Left renal cortex interstitium (tissue), 4 donors: ENCODE data around the gene PBX3. TPM values are rescaled to one million over a fixed set of nuclear protein-coding genes. Genes with fewer than 3 reads are reported as not detected.

Experiments used
- DNase-seq, 4 donors: peaks; one replicate each; pipeline ENCODE4 v3.0.0-alpha.2; 2013; ENCODE audit warnings: low read depth in 4 of 4, low spot score in 2 of 4, missing footprints in 1 of 4
- polyA plus RNA-seq, 4 donors: library from polyadenylated mRNA; unstranded; fragments of 120-200 nt; gene quantifications; one replicate each; pipeline ENCODE4 v1.2.1, GENCODE V29; 2013; ENCODE audit not compliant: insufficient read length in 4 of 4

Gene PBX3
- polyA plus RNA-seq, 4 donors: 27.0 to 30.7 (median 28.9) TPM

DNA sequence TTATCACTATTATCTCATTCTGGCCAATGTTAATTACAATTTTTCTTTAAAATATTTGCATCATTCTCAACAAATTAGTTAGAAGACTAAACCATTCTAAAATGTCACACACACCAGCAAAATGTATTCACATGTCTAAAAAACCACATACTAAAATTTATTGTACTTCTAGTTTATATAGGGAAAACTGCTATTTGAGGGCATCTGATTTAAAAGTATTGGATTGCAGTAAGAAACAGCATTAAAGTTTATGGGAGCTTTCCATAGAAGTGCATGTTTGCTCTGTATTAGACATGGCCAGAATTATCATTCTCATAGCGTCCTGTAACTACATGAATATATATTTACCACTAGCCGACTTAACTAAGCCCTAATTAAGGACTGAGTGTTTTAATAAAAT is 150.3 kb downstream of the PBX3 start:
- DNase-seq: no peak

DNA sequence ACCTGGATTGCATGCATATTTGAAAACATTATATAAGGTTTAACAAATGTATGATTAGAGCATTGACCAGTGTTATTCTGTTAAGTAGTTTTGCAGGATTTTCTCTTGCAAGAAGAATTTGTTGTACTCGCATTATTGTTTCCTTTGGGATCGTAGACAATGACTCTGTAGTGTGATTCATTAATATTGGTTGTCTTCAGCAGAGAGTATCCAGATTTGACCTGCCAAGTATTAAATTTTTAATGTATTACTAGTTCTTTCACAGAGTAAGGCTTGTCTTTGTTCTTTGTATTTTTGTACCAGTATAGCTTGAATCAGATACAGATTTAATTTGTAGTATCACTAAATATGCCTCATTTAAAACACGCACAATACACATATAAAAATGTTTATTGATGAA is 155.0 kb downstream of the PBX3 start:
- DNase-seq: no peak

DNA sequence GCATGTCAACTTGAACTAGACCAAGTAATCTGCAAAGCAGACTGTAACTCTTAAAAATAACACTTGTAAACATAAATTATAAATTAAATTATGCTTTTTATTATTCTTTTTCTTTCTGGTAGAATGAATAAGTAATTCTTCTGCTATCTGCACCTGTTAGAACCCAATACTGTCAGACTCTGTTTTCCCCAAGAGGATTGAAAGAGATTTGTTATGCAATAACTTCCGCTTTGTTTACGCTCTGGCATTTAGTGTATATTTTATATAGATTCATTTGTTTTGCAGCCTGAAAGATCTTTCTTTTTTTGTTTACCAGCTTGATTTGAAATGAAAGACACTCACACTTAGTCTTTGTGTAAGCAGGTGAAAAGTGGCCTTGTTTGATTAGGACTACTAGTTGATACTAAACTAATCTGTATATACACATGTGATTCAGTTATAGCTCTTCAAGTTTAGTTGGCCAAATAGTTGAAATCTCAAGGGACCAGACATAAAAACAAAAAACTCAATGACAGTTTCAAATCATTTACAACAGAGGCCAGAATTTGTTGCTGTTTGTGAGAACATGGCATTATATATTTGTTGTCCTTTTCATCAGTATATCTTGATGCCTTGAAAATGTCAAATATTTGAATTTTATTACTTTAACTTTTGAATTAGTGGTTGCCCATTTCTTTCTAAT is 155.8 kb downstream of the PBX3 start:
- DNase-seq: no peak

DNA sequence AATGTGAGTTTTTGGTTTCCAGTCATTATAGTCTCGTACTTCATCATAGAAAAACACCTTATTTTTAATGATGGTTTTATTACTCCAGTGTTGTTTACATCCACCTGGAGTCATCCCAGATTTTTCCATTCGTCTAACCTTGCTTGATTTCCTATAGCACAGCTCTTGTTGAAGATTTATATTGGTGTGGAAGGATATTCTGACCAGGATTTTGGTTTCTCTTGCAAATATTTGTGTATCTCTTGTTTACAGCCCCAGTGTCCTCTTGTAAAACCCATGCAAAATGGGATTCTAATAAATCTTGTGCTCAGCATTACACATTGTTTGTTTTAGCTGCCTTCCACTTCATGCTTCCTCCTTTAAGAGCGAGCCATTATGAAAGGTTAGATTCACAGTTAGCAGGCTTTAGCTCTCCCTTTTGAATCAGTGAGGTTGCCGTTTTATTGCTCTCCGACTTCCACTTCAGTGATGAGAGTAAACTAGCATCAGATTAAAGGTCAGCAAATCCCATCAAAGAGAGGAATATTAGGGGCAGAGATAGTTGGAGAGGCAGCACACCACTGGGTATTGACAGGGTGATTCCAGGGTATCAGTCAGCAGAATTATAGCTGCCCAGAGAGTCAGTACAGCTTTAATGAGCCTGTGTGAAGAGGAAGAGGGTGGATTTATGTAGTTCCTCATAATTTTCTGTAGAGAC is 157.1 kb downstream of the PBX3 start:
- DNase-seq: no peak

DNA sequence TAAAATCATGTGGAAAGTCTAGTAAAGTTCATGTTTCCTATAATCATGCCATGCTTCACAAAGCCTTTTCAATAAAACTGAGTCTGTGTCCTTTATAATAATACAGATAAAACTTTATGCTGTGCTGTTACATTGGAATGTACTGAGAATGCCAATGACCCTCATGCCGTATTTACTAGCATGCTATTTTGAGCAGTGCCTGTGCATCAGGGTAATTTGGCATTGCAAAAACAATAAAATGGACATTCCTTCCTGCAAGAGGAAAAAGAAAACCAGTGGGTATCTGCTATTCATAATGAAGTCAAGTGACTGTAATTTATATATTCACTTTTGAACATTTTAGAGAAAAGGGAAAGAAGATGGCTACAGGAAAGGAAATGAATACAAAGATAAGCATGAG is 159.0 kb downstream of the PBX3 start:
- DNase-seq: no peak

DNA sequence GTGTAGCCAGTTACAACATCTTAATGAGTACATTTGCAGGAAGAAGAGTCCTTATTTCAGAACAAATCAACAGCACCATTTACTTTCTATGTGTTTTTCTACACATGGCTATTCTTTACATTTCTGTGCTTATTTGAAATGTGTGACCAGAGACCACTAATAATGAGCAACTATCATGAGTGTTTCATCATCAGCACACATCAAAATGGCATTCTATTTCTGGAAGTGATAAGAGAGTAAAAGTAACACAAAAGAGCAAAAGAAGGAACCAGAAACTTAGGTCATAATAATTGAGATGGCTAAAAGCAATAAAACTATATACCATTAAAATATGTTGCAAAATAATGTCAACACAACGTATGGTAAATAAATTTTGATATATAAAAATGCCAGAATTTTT is 159.7 kb downstream of the PBX3 start:
- DNase-seq: no peak

DNA sequence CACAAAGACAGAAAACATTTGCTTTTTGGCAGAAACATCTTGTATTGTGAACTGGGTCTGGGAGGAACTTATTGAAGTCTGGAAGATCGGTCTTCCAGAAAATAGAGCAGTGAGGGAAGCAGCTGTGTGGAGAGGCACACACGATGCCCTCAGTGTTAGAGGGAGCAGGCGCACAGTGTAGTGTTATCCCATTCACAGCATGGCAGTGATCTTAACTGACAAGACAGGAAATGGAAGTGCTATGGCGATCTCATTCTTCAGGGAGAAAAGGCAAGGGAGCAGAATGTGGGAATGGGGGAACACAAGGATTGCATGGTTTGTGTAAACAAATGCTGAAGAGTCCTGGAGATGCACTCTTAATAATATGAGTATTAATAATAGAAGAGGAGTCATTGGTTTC is 161.0 kb downstream of the PBX3 start:
- DNase-seq: no peak

DNA sequence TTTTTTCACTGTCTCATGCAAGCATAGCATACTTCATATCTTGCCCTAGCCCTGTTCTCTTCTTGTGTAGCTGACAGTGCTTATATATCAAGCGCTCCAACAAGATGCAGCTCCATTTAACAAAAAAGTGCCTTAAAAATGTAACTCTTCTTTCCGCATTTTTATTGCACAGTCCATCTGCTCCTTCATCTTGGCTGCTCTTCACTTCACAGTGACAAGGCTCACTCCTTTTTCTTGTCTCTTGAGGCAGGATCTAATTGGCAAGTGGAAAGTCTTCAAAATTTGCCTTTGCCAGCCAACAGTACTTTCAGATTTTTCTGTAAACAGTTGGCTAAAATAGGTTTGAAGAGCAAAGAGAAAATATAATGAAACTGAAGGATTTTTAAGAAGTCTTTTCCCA is 161.8 kb downstream of the PBX3 start:
- no peak for DNase-seq

DNA sequence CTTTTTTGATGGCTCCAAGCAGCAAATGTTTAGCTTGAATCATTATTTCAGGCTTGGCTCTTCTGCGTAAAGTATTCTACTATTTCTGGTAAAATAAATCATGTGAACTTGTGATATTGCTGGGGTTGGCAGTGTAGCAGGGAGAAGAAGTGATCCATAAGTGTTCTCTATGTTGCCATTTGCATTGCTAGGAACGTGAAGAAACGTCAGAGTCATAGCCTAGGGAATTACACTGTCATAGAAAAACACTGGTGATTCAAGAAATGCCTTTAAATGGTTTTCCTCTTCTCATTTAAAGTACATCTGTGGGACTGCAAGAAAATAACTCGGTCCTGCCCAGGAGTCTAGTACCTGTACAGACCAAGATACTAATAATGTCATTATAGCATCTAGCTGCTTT is 162.3 kb downstream of the PBX3 start:
- DNase-seq: no peak

DNA sequence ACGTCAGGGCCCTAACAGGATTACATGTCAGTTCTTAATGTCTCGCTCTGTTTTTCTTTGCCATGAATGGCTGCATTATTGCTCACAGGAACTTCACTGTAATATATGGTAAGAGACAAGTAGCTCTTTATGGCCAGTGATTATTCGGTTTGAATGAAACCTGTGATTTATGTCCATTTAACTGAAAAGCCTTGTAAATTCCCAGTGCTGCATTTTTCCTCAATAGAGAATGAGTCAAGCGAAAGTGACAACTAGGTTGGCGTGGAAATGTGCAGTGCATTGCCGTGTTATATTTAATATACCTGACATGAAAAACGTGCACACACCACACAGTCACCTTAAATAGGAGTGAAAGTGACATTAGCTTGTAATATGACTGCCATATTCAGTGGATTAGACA is 163.1 kb downstream of the PBX3 start:
- DNase-seq: no peak

DNA sequence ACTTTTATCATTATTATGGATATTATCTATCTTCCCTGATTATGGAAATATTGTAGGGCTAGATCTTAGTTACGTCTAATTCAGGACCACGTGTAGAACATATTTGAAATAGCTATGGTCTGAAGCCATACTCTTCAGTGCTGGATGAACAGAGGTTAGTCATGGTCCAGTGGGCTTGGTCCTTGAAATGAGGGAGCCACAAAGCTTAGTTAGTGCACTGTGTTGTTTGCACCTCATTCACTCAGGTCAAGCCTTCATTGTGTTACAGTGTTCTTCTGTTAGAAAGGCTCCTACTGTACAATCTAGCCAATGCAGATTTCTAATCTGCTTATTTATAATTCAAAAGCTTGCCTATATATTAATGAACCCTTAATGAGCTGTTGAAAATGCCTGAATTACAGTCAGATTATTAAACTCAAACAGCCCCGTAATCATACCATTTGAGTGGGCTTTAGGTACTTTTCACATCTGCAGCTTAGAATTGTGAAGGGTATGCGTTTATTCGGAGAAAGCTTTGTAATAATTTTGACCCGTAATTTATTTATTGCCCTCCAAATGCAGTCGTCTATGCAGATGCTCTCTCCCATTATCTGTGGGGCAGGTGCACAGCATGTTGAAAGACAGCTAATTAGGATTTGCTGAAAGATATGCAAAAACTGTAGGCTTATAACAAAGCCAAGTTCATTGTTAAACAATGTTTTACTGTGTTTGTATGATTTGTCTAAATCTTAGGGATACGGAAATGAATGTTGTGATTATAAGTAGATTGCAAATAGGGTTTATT is 164.9 kb downstream of the PBX3 start:
- DNase-seq: no peak

DNA sequence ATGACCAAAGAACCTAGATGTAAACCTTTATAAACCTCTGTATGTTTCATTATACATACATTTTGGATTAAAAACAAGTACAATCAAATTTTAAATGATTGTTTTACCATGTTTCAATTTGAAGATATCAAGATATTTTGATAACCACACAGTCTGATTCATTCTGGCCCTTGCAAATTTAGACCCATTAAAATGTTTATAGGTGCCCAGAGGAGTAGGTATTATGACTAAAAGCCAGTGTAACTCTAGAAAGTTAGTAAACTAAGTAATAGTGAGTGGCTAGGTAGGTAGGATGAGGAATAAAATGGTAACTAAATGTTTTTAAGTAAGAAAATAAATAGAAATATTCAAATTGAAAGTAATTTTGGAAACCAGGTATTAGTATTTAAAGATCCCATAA is 165.5 kb downstream of the PBX3 start:
- DNase-seq: no peak

DNA sequence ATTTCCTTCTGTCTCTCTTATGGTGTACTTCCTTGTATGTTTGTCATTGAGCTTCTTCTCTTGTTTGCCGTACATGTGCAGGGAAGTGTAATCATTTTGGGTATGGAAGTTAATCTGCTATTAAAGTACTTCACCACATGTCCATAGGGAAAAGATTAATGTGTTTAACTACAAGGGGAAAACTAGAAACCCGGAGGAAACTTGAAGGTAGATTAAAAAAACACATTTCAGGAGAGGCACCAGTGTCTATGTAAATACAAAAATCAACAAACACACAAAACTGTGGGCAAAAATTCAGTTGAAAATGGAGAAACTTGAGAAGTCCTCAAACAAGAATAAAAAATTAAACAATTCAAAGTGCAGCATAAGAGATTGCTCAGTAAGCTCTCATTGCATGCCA is 166.4 kb downstream of the PBX3 start:
- DNase-seq: no peak

DNA sequence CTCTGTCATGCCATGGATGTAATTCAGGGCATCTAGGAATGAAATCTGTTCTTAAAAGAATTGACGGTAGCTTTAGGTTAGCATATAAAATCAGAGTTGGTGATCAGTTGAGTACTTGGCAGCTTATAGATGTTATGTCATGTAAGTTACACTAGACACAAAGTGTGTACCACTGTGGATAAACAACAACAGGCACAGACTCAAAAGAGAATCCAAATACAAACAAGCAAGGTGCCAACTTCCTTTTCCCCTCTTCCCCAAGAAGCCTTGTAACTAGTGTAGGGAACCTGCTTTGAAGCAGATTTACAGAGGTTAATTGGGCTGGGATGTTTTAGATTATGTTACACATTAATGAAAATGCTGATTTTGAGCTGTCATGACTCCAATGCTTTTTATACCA is 167.2 kb downstream of the PBX3 start:
- DNase-seq: no peak

DNA sequence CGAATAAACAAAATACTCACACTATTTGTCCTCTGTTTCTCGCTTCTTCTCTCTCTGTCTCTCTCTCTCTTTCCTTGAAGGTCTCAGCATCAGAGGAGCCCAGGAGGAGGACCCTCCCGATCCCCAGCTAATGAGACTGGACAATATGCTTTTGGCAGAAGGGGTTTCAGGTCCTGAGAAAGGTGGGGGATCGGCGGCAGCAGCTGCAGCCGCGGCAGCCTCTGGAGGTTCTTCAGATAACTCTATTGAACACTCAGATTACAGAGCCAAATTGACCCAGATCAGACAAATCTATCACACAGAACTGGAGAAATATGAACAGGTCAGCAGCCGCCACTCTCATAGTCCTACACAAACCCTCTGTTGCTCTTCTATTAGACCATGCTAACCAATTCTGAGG is 168.4 kb downstream of the PBX3 start:
- DNase-seq: no peak

DNA sequence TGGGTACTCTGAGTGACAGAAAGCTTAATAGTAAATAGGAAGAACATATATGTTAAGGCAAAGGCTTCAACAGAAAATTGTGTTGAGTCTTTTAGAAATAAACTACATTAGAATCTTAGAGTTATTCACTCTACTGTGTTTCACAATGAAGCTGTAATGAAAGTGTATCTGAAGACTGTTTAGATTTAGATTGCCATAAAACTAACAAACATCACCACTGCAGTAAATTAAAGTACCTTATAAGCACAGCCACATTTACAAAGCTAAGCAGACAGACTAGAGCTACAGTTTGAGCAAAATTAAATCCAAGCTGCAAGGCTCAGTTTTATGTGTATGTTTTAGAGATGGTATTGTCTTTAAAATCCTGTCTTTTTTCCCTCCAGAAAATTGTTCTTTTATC is 172.4 kb downstream of the PBX3 start:
- DNase-seq: no peak

DNA sequence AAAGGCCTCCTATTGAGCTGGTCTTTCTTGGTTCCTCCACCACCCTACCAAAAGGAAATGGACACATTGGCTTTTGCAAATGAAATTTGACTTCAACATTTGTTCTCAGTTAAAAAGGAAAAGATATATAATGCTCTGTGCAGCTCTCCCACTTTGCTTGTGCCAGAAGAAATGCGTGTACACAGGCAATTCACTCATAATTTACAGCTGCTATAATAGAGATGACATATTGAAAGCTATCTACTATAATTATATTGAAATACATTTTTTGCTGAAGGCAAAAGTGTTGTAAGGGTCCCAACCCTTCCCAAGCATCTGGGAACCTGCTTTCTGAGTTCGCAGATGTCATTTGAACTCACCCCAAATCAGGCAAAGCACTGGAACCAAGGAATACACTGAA is 173.2 kb downstream of the PBX3 start:
- DNase-seq: no peak

DNA sequence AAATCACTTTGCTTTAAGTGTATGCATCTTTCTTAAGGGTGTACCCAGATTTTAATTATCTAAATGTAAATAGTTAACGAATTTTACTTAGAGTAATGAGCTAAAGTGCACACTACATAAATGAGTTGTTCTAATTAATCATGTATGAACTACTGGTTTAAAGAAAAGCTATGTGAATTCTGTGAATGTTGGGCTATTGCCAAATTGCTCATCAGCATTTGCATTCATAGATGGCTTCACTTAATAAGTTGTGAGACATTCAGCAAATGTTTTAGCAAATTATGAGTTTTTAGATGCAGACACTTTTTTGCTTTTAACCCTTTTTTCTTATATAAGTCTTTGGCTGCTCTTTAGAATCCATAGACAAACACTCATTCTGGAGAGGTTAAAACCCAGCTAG is 175.7 kb downstream of the PBX3 start:
- DNase-seq: no peak

DNA sequence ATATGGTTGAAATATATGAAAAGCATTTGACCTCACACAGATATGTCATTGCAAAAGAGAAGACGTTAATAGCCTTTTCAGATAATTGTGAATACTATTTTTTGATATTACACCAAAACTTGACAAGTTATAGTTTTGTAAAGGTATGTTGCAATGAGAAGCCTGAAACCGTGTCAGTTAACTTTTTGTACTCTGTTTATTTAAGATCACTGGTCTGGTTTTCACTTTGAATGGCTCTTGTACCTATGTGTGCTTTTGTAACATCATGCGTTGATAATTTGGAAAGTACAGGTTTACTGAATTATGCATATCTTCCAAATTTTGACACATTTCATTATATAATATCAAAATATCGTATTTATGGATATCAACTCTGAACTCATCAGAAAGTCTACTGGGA is 177.2 kb downstream of the PBX3 start:
- DNase-seq: no peak

DNA sequence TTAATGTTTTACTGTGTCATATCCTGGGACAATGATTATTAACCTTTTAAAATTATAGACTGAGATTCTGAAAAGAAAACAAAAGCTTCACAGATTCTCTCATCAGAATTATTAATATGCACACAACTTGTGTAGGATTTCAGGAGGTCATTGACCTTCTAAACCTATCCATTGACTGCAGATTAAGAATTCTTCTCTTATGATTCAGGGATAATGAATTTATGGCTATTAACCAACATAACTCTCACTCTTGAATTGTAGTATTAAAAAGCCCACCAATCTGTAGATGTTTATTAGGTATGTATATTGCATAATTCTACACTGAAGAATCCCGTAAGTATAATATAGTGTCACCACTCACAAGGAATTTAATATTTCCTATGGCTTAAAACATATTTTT is 179.8 kb downstream of the PBX3 start:
- no peak for DNase-seq

DNA sequence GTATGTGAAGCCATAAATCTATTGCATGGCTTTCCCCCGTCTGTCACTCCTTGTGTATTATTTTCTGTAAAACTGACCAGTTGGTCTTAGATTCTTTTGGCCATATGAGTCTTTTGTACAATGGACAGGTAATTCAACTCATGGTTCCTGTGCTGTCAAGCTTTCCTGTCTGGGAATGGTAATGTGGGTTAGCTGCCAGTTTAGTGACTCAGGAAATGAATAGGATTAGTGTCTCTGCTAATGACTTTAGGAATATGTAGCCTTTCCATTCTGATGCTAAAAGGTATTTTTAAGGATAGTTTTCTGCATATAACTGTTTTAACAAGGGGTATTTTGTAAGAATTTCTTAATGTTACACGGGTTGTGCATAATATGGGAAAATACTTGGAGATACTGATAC is 182.7 kb downstream of the PBX3 start:
- DNase-seq: no peak

DNA sequence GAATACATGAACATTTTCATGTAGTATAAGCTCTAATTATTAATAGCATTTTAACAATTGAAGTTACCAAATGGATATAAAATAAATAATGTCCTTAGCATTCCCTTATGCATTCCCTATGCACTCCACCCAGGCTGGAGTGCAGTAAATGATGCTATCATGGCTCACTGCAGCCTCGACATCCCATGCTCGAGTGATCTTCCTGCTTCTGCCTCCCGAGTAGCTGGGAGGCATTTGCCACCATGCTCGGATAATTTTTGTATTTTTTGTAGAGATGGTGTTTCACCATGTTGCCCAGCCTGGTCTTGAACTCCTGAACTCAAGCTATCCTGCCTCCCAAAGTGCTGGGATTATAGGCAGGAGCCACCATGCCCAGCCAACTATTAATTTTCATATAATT is 184.0 kb downstream of the PBX3 start:
- DNase-seq: no peak
